ENCODE results near the gene ZNF664. TPM values are rescaled to one million over a fixed set of nuclear protein-coding genes. Genes with fewer than 3 reads are reported as not detected.

Gene ZNF664
- total and polyA plus RNA-seq, 2 of the 13 experiments (the other 11 are each of a cell fraction or from before 2014, with no cell fraction given), result 43.9 to 56.5 TPM

- ATAC-seq, result no peak
- Histone ChIP-seq H3K27me3 (ENCODE audit: control insufficient read depth in 1 of 2, insufficient read depth in 2 of 2, low read length in 2 of 2) (no peaks in the 10 kb centered on the region; a peak in 1 of 5 replicates), H3K9ac (ENCODE audit: insufficient read depth, low read depth, low read length) (no peak overlapping the region), H2AFZ (ENCODE audit: low read length) (no peak overlapping the region), H3K4me2 (ENCODE audit: low read depth, low read length) (no peak overlapping the region), H3K9me3 (ENCODE audit: low read length) (no peaks in the 10 kb centered on the region), H3K4me3 (replicated peaks in 1 of 3; ENCODE audit: insufficient read depth in 1 of 3, low read depth in 2 of 3, low read length in 3 of 3) (no peak overlapping the region), H3K4me1 (ENCODE audit: insufficient read depth, low read length) (no peaks in the 10 kb centered on the region), H3K79me2 (ENCODE audit: insufficient read depth, low read length) (no peaks in the 10 kb centered on the region), H3K36me3 (replicated peaks in 1 of 2; ENCODE audit: control insufficient read depth in 1 of 2, insufficient read depth in 2 of 2, low read length in 2 of 2) (no peaks in the 10 kb centered on the region), H4K20me1 (ENCODE audit: insufficient read depth, low read length) (no peaks in the 10 kb centered on the region), H3K27ac (ENCODE audit: extremely low read length, insufficient read depth, low read length) (no peak overlapping the region)
- DNase-seq (ENCODE audit: low spot score), result no peak
- BruUV-seq (replicated peaks), result no TSS peak
- FAIRE-seq, result no peak
- CTCF ChIA-PET (ENCODE audit: low intra/inter-chr PET ratio, low total read pairs), result no interaction called here
- intact Hi-C loops (cut with micrococcal nuclease; ENCODE audit: unreplicated experiment) (no loop called here), in situ Hi-C loops (cut with HindIII; ENCODE audit: extremely low pct_ligation_motif_present, low pct_unique_long_range_greater_than_20kb) (no loop called here)
- POLR2A ChIA-PET, result no interaction called here
- TF ChIP-seq CHD2 (IDR thresholded peaks at IDR 0.05; ENCODE audit: low read depth, low read length) (no peak), SMAD3 (CRISPR knock-in tag; IDR thresholded peaks at IDR 0.05) (no peak), E2F2 (CRISPR knock-in tag; IDR thresholded peaks at IDR 0.05; ENCODE audit: borderline replicate concordance) (no peak), ZNF790 (CRISPR knock-in tag; IDR thresholded peaks at IDR 0.05; ENCODE audit: borderline replicate concordance) (no peak), ZNF292 (CRISPR knock-in tag; IDR thresholded peaks at IDR 0.05; ENCODE audit: borderline replicate concordance, low read depth) (no peak)
- 39% methylated on average over 5 of the region's 7 CpGs for WGBS (ENCODE audit: low lambda C conversion rate)
Measured at GRCh38 chr12:124024776-124025175, 51.8 kb downstream of the ZNF664 start.

- BruUV-seq (replicated peaks), result no TSS peak
- H3K27ac ChIP-seq (ENCODE audit: extremely low read length, insufficient read depth, low read length), result no peak overlapping the region
- H3K9me3 ChIP-seq (ENCODE audit: low read length), result no peaks in the 10 kb centered on the region
- no peaks in the 10 kb centered on the region for H3K36me3 ChIP-seq (replicated peaks in 1 of 2; ENCODE audit: control insufficient read depth in 1 of 2, insufficient read depth in 2 of 2, low read length in 2 of 2)
- intact Hi-C loops (cut with micrococcal nuclease; ENCODE audit: unreplicated experiment) (no loop called here), in situ Hi-C loops (cut with HindIII; ENCODE audit: extremely low pct_ligation_motif_present, low pct_unique_long_range_greater_than_20kb) (no loop called here)
- FAIRE-seq, result no peak
- no peak overlapping the region for H3K4me2 ChIP-seq (ENCODE audit: low read depth, low read length)
- no peaks in the 10 kb centered on the region; a peak in 1 of 5 replicates for H3K27me3 ChIP-seq (ENCODE audit: control insufficient read depth in 1 of 2, insufficient read depth in 2 of 2, low read length in 2 of 2)
- H3K4me1 ChIP-seq (ENCODE audit: insufficient read depth, low read length), result no peaks in the 10 kb centered on the region
- 34% methylated on average over 8 of the region's 8 CpGs for WGBS (ENCODE audit: low lambda C conversion rate)
- H3K9ac ChIP-seq (ENCODE audit: insufficient read depth, low read depth, low read length), result no peak overlapping the region
- CTCF ChIA-PET (ENCODE audit: low intra/inter-chr PET ratio, low total read pairs), result no interaction called here
- POLR2A ChIA-PET, result no interaction called here
- H2AFZ ChIP-seq (ENCODE audit: low read length), result no peak overlapping the region
- H3K79me2 ChIP-seq (ENCODE audit: insufficient read depth, low read length), result no peaks in the 10 kb centered on the region
- no peak for DNase-seq (ENCODE audit: low spot score)
- H3K4me3 ChIP-seq (replicated peaks in 1 of 3; ENCODE audit: insufficient read depth in 1 of 3, low read depth in 2 of 3, low read length in 3 of 3), result no peak overlapping the region
- ATAC-seq, result no peak
- no peaks in the 10 kb centered on the region for H4K20me1 ChIP-seq (ENCODE audit: insufficient read depth, low read length)
- TF ChIP-seq MTA3 (CRISPR knock-in tag; IDR thresholded peaks at IDR 0.05), result no peak
- no peak for TF ChIP-seq FOXK2 (IDR thresholded peaks at IDR 0.05)
- no peak for TF ChIP-seq ZNF260 (CRISPR knock-in tag; IDR thresholded peaks at IDR 0.05; ENCODE audit: borderline replicate concordance, low read depth)
- no peak for TF ChIP-seq ZNF350 (CRISPR knock-in tag; IDR thresholded peaks at IDR 0.05; ENCODE audit: borderline replicate concordance, low read depth)
- no peak for TF ChIP-seq ZNF407 (CRISPR knock-in tag; IDR thresholded peaks at IDR 0.05; ENCODE audit: not compliant biosample characterization)
- no peak for TF ChIP-seq ZFP62 (CRISPR knock-in tag; IDR thresholded peaks at IDR 0.05)
Measured at GRCh38 chr12:124025661-124026060, 52.6 kb downstream of the ZNF664 start.
